Activated CD4-positive, alpha-beta T cell treated with anti-CD3 and anti-CD28 coated beads, Interleukin-2, amount 10 ng/mL, durations not matched to agents 7 days and 5 days (primary cell): ENCODE measurements around the gene CTTN. TPM values are rescaled to one million over a fixed set of nuclear protein-coding genes. Genes with fewer than 3 reads are reported as not detected.

Experiments used
- CTCF ChIA-PET: fragments of 350-600 bp; sonication (Branson Sonifier 250); formaldehyde crosslinking; loops from one replicate; lab custom pipeline; 2021; ENCODE audit warnings: antibody characterized with exemption; lab: Charles Lee
- POLR2A ChIA-PET: fragments of 350-600 bp; sonication (Branson Sonifier 250); formaldehyde crosslinking; loops from one replicate; lab custom pipeline; 2021; ENCODE audit warnings: antibody characterized with exemption; lab: Charles Lee
- DNase-seq: peaks from one replicate; pipeline ENCODE4 v3.0.0-alpha.2; 2020
- H3K27ac Mint-ChIP-seq: one replicate; pipeline ENCODE4 v1.8.0; 2021; ENCODE audit warnings: mild to moderate bottlenecking, moderate library complexity, mixed read lengths
- H3K27me3 Mint-ChIP-seq: one replicate; pipeline ENCODE4 v1.8.0; 2021; ENCODE audit warnings: mixed read lengths
- H3K36me3 Mint-ChIP-seq: one replicate; pipeline ENCODE4 v1.8.0; 2021; ENCODE audit warnings: low read depth, mixed read lengths
- H3K4me1 Mint-ChIP-seq: one replicate; pipeline ENCODE4 v1.8.0; 2021; ENCODE audit warnings: mixed read lengths
- H3K4me3 Mint-ChIP-seq: one replicate; pipeline ENCODE4 v1.8.0; 2021; ENCODE audit warnings: mild to moderate bottlenecking, moderate library complexity, mixed read lengths
- H3K9me3 Mint-ChIP-seq: one replicate; pipeline ENCODE4 v1.8.0; 2021; ENCODE audit warnings: mixed read lengths
- total RNA-seq, 2 experiments: library from RNA; stranded (reverse); gene quantifications; one replicate each; pipeline ENCODE4 v1.2.3, GENCODE V29; 2021

The CTTN gene
- total RNA-seq, 2 experiments from 2014 or later = 0.42 to 0.54 TPM

- Mint-ChIP-seq H3K4me1 (no peaks in the 10 kb centered on the region), H3K27ac (no peak overlapping the region), H3K36me3 (no peaks in the 10 kb centered on the region), H3K27me3 (peaks cover 9% of the 10 kb centered on the region), H3K9me3 (no peaks in the 10 kb centered on the region), H3K4me3 (no peak overlapping the region)
- CTCF ChIA-PET = no interaction called here
- POLR2A ChIA-PET = no interaction called here
- no peak for DNase-seq
Observed at GRCh38 chr11:70415191-70415590, 16.9 kb downstream of the CTTN start.

- ChIA-PET CTCF (no interaction called here), POLR2A (interaction anchor here (0.6 kb wide), 1 partner anchor 9 kb away, joined by 6 read pairs; no protein-coding TSS in a partner anchor)
- H3K27ac Mint-ChIP-seq = no peak overlapping the region
- H3K4me1 Mint-ChIP-seq = no peaks in the 10 kb centered on the region
- H3K27me3 Mint-ChIP-seq = peaks cover 6% of the 10 kb centered on the region
- no peaks in the 10 kb centered on the region for H3K36me3 Mint-ChIP-seq
- no peaks in the 10 kb centered on the region for H3K9me3 Mint-ChIP-seq
- H3K4me3 Mint-ChIP-seq = no peak overlapping the region
- no peak for DNase-seq
Observed at GRCh38 chr11:70415642-70416395, 17.5 kb downstream of the CTTN start.

DNA sequence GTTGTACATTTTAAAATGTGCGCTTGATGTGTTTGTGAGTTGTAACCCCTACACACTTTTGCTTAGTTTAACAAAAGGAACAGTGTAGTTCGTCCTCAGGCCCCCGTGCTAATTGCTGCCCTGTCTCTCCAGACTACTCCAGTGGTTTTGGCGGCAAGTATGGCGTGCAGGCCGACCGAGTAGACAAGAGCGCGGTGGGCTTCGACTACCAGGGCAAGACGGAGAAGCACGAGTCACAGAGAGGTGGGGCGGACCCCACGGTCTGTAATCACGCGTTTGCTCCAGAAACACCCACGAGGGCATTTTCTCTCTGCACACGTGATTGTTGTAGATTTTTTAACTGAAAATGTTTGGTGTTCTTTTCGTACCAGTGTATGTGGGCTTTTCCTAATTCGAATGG is 18.6 kb downstream of the CTTN start:
- H3K4me1 Mint-ChIP-seq = no peaks in the 10 kb centered on the region
- no peak overlapping the region for H3K4me3 Mint-ChIP-seq
- H3K27me3 Mint-ChIP-seq = peaks cover 6% of the 10 kb centered on the region
- no peaks in the 10 kb centered on the region for H3K9me3 Mint-ChIP-seq
- ChIA-PET POLR2A (no interaction called here), CTCF (no interaction called here)
- no peaks in the 10 kb centered on the region for H3K36me3 Mint-ChIP-seq
- DNase-seq = no peak
- no peak overlapping the region for H3K27ac Mint-ChIP-seq

DNA sequence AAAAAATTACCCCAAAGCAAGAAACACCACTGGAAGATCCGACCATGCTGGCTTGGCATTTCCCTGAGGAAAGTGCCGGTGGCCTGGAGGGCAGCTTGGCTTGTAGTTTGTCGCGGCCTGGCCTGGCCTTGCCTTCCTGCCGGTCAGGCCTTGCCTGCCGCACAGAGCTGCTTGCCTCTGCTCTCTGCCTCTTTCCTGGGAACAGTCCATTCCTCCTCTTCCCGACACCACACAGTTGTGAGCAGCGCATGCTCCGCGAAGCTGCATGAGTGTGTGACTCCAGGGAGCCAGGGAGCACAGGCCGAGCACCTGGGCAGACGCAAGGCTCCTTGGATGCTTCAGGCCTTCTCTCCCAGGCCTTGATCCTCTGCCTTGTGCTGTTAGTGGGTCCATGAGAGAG is 19.8 kb downstream of the CTTN start:
- ChIA-PET POLR2A (no interaction called here), CTCF (interaction anchor here (1.3 kb wide), 1 partner anchor 9 kb away, joined by 3 read pairs; no protein-coding TSS in a partner anchor)
- Mint-ChIP-seq H3K9me3 (no peaks in the 10 kb centered on the region), H3K36me3 (no peaks in the 10 kb centered on the region), H3K4me1 (no peaks in the 10 kb centered on the region), H3K4me3 (no peak overlapping the region), H3K27ac (no peak overlapping the region), H3K27me3 (peaks cover 6% of the 10 kb centered on the region)
- no peak for DNase-seq

DNA sequence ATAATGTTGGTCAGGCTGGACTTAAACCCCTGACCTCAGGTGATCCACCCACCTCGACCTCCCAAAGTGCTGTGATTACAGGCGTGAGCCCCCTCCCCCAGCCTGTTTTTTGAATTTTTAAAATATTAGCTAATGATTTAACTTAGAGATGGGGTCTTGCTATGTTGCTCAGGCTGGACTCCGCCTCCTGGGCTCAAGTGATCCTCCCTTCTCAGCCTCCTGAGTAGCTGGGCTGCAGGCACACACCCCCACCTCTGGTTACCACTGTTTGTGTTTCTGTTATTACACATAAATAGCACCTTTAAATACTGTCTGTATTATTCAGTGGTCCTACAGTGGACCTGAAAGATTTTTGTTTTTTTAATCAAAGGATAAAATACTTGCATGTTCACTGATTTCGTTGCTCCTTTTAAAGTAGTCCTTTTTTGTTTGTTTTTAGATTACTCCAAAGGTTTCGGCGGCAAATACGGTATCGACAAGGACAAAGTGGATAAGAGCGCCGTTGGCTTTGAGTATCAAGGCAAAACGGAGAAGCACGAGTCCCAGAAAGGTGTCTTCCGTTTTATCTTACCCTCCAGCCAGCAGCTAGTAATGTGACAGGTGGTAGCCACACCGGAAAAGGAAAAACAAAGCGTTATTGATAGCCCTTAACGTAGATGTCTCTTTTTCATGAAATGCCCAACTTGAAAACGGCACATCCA is 21.1 kb downstream of the CTTN start:
- no peak overlapping the region for H3K4me3 Mint-ChIP-seq
- H3K4me1 Mint-ChIP-seq = no peaks in the 10 kb centered on the region
- no peaks in the 10 kb centered on the region for H3K9me3 Mint-ChIP-seq
- peaks cover 6% of the 10 kb centered on the region for H3K27me3 Mint-ChIP-seq
- no peaks in the 10 kb centered on the region for H3K36me3 Mint-ChIP-seq
- CTCF ChIA-PET = interaction anchor here (0.7 to 1.7 kb wide), 2 partner anchors 11 to 1403 kb away, joined by 3 to 7 read pairs; no protein-coding TSS in a partner anchor
- DNase-seq = no peak
- no peak overlapping the region for H3K27ac Mint-ChIP-seq
- POLR2A ChIA-PET = no interaction called here

- DNase-seq = no peak
- no peak overlapping the region for H3K4me3 Mint-ChIP-seq
- peaks cover 6% of the 10 kb centered on the region for H3K27me3 Mint-ChIP-seq
- POLR2A ChIA-PET = no interaction called here
- no peak overlapping the region for H3K27ac Mint-ChIP-seq
- H3K36me3 Mint-ChIP-seq = no peaks in the 10 kb centered on the region
- H3K4me1 Mint-ChIP-seq = no peaks in the 10 kb centered on the region
- CTCF ChIA-PET = interaction anchor here (1.7 kb wide), 1 partner anchor 10 kb away, joined by 7 read pairs; no protein-coding TSS in a partner anchor
- H3K9me3 Mint-ChIP-seq = no peaks in the 10 kb centered on the region
Observed at GRCh38 chr11:70420008-70420464, 21.7 kb downstream of the CTTN start.

DNA sequence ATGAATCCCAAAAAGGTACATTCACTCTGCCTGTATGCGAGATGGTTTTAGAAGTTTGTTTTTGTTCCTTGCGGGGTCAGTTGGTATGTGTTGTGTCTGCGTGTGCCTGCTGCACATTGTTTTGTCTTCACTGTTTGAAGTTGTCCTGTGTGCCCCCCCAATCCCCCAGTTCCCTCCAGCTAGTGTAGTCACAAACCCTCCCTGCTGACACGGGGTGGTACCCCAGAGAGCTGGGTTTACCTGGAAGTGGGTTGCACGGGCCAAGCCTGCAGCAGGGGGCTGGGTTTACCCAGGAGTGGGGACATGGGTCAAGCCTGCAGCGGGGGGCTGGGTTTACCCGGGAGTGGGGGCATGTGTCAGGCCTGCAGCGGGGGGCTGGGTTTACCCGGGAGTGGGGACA is 22.2 kb downstream of the CTTN start:
- no peak for DNase-seq
- CTCF ChIA-PET = interaction anchor here (1.7 kb wide), 1 partner anchor 10 kb away, joined by 7 read pairs; no protein-coding TSS in a partner anchor
- H3K4me3 Mint-ChIP-seq = no peak overlapping the region
- no peaks in the 10 kb centered on the region for H3K9me3 Mint-ChIP-seq
- no peaks in the 10 kb centered on the region for H3K4me1 Mint-ChIP-seq
- POLR2A ChIA-PET = no interaction called here
- H3K36me3 Mint-ChIP-seq = no peaks in the 10 kb centered on the region
- H3K27me3 Mint-ChIP-seq = peaks cover 6% of the 10 kb centered on the region
- H3K27ac Mint-ChIP-seq = no peak overlapping the region

DNA sequence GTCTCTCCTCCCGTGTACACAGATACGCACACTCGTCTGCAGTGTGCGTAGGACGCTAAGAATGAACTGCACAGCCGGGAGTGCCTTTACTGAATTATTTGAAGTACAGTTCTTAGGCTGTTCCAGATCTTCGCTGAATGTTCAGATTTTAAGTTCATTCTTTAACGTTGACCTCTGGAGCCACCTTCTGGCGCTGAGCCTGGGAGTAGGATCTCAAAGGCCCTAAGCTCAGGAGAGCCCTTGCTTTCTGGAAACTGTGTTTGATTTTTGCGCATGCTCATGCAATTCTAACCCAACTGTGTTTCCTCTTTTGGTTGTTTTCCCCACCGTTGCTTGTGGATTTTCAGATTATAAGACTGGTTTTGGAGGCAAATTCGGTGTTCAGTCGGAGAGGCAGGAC is 22.8 kb downstream of the CTTN start:
- no peak overlapping the region for H3K27ac Mint-ChIP-seq
- H3K9me3 Mint-ChIP-seq = no peaks in the 10 kb centered on the region
- H3K36me3 Mint-ChIP-seq = no peaks in the 10 kb centered on the region
- H3K27me3 Mint-ChIP-seq = peaks cover 2% of the 10 kb centered on the region
- POLR2A ChIA-PET = no interaction called here
- no peaks in the 10 kb centered on the region for H3K4me1 Mint-ChIP-seq
- no peak overlapping the region for H3K4me3 Mint-ChIP-seq
- no peak for DNase-seq
- CTCF ChIA-PET = no interaction called here

- POLR2A ChIA-PET = no interaction called here
- DNase-seq = no peak
- Mint-ChIP-seq H3K27me3 (no peaks in the 10 kb centered on the region), H3K4me3 (no peak overlapping the region), H3K4me1 (no peaks in the 10 kb centered on the region), H3K36me3 (no peaks in the 10 kb centered on the region), H3K9me3 (no peaks in the 10 kb centered on the region), H3K27ac (no peak overlapping the region)
- CTCF ChIA-PET = no interaction called here
Observed at GRCh38 chr11:70422692-70423522, 24.6 kb downstream of the CTTN start.

- ChIA-PET CTCF (interaction anchor here (0.5 to 0.6 kb wide), 2 partner anchors 19 to 167 kb away, joined by 3 read pairs; no protein-coding TSS in a partner anchor), POLR2A (no interaction called here)
- Mint-ChIP-seq H3K4me1 (no peaks in the 10 kb centered on the region), H3K27me3 (no peaks in the 10 kb centered on the region), H3K36me3 (no peaks in the 10 kb centered on the region), H3K9me3 (no peaks in the 10 kb centered on the region), H3K4me3 (no peak overlapping the region), H3K27ac (peak overlapping the region; percentile 13)
- DNase-seq = no peak
Observed at GRCh38 chr11:70423523-70424505, 25.5 kb downstream of the CTTN start.

- ChIA-PET POLR2A (no interaction called here), CTCF (no interaction called here)
- Mint-ChIP-seq H3K27ac (no peak overlapping the region), H3K4me3 (no peak overlapping the region), H3K9me3 (no peaks in the 10 kb centered on the region), H3K36me3 (no peaks in the 10 kb centered on the region), H3K4me1 (no peaks in the 10 kb centered on the region), H3K27me3 (no peaks in the 10 kb centered on the region)
- no peak for DNase-seq
Observed at GRCh38 chr11:70424765-70425344, 26.5 kb downstream of the CTTN start.
